ENCODE measurements around the gene THADA.

Gene THADA

GRCh38 chr2:43210125-43210466 is 385.7 kb downstream of the THADA start:
- TF ChIP-seq CTCF (IDR thresholded peaks at IDR 0.05; ENCODE audit: low read depth, low read length): no peak
- in situ Hi-C loops (cut with HindIII; ENCODE audit: low sequenced_read_pairs): no loop called here
- H3K4me3 ChIP-seq (ENCODE audit: low read depth, low read length): no peak overlapping the region
- no peak for DNase-seq (ENCODE audit: low read depth, low spot score)

GRCh38 chr2:43209204-43209717 is 386.6 kb downstream of the THADA start:
- TF ChIP-seq CTCF (IDR thresholded peaks at IDR 0.05; ENCODE audit: low read depth, low read length): no peak
- no peak overlapping the region for H3K4me3 ChIP-seq (ENCODE audit: low read depth, low read length)
- DNase-seq (ENCODE audit: low read depth, low spot score): no peak
- in situ Hi-C loops (cut with HindIII; ENCODE audit: low sequenced_read_pairs): no loop called here

- TF ChIP-seq CTCF (IDR thresholded peaks at IDR 0.05; ENCODE audit: low read depth, low read length): no peak
Measured at GRCh38 chr2:43207553-43208300, 388.1 kb downstream of the THADA start.

GRCh38 chr2:43206602-43207001 is 389.2 kb downstream of the THADA start:
- no peak overlapping the region for H3K4me3 ChIP-seq (ENCODE audit: low read depth, low read length)
- in situ Hi-C loops (cut with HindIII; ENCODE audit: low sequenced_read_pairs): no loop called here
- DNase-seq (ENCODE audit: low read depth, low spot score): no peak
- no peak for TF ChIP-seq CTCF (IDR thresholded peaks at IDR 0.05; ENCODE audit: low read depth, low read length)

More at GRCh38 chr2:43207553-43208300, 388.1 kb downstream of the THADA start:
- H3K4me3 ChIP-seq (ENCODE audit: low read depth, low read length): no peak overlapping the region
- no peak for DNase-seq (ENCODE audit: low read depth, low spot score)
- in situ Hi-C loops (cut with HindIII; ENCODE audit: low sequenced_read_pairs): no loop called here

- DNase-seq (ENCODE audit: low read depth, low spot score): no peak
- in situ Hi-C loops (cut with HindIII; ENCODE audit: low sequenced_read_pairs): no loop called here
- no peak for TF ChIP-seq CTCF (IDR thresholded peaks at IDR 0.05; ENCODE audit: low read depth, low read length)
- no peak overlapping the region for H3K4me3 ChIP-seq (ENCODE audit: low read depth, low read length)
Measured at GRCh38 chr2:43203373-43203772, 392.5 kb downstream of the THADA start.

- DNase-seq (ENCODE audit: low read depth, low spot score): no peak
- no peak overlapping the region for H3K4me3 ChIP-seq (ENCODE audit: low read depth, low read length)
- no peak for TF ChIP-seq CTCF (IDR thresholded peaks at IDR 0.05; ENCODE audit: low read depth, low read length)
- in situ Hi-C loops (cut with HindIII; ENCODE audit: low sequenced_read_pairs): no loop called here
Measured at GRCh38 chr2:43202289-43202688, 393.5 kb downstream of the THADA start.
